IMR-90 (cell line): ENCODE results near the gene VARS2. TPM values are rescaled to one million over a fixed set of nuclear protein-coding genes. Genes with fewer than 3 reads are reported as not detected.

ENCODE experiments used
- ATAC-seq: fragments of 200-7000 bp; cut with Tn5 transposase; 2 replicates; pipeline ENCODE4 v1.9.1; 2020; ENCODE audit warnings: low read depth, mild to moderate bottlenecking, moderate library complexity
- BruUV-seq: library from RNA; stranded (reverse); fragments of 400-500 nt; replicated peaks from 2 replicates; lab custom pipeline; 2021; lab: Mats Ljungman, UMichigan
- CTCF ChIA-PET: fragments of 300-600 bp; formaldehyde crosslinking; extraction: SDS; loops from one replicate; lab custom pipeline; 2021; ENCODE audit warnings: antibody characterized with exemption; lab: Yijun Ruan, JAX
- POLR2A ChIA-PET: fragments of 300-600 bp; sonication (Branson Sonifier 250); formaldehyde crosslinking; loops from one replicate; lab custom pipeline; 2022; ENCODE audit warnings: antibody characterized with exemption; ENCODE audit not compliant: unreplicated experiment; lab: Charles Lee
- DNase-seq: peaks from one replicate; pipeline ENCODE4 v3.0.0; 2013
- H2AFZ ChIP-seq: replicated peaks from 2 replicates; pipeline ENCODE3; 2013; ENCODE audit warnings: low read length, mild to moderate bottlenecking; ENCODE audit not compliant: poor library complexity
- H2AK5ac ChIP-seq: 2 replicates; pipeline ENCODE4 v1.6.1; 2013; ENCODE audit warnings: low read depth, low read length, inconsistent platforms
- H2AK9ac ChIP-seq: replicated peaks from 2 replicates; pipeline ENCODE3; 2013; ENCODE audit warnings: mild to moderate bottlenecking, low read depth, low read length, moderate library complexity; ENCODE audit not compliant: poor library complexity
- H2BK120ac ChIP-seq: 2 replicates; pipeline ENCODE4 v1.6.1; 2013; ENCODE audit warnings: low read depth, low read length, inconsistent platforms
- H2BK15ac ChIP-seq: 3 replicates; pipeline ENCODE4 v1.6.1; 2013; ENCODE audit warnings: low read depth, low read length, inconsistent platforms
- H2BK20ac ChIP-seq: 2 replicates; pipeline ENCODE4 v1.6.1; 2013; ENCODE audit warnings: low read depth, mild to moderate bottlenecking, inconsistent platforms, low read length, moderate library complexity
- H2BK5ac ChIP-seq: 2 replicates; pipeline ENCODE4 v1.6.1; 2013; ENCODE audit warnings: mild to moderate bottlenecking, low read depth, low read length, inconsistent platforms; ENCODE audit not compliant: poor library complexity, severe bottlenecking
- H3K14ac ChIP-seq: replicated peaks from 2 replicates; pipeline ENCODE4 v1.6.1; 2013; ENCODE audit warnings: low read depth, low read length, inconsistent platforms
- H3K18ac ChIP-seq: 2 replicates; pipeline ENCODE4 v1.6.1; 2013; ENCODE audit warnings: low read depth, low read length, control low read depth
- H3K23ac ChIP-seq: 2 replicates; pipeline ENCODE4 v1.6.1; 2013; ENCODE audit warnings: low read depth, low read length, inconsistent platforms
- H3K27ac ChIP-seq: 2 replicates; pipeline ENCODE4 v1.5.1; 2013; ENCODE audit warnings: mild to moderate bottlenecking, control low read depth, low read length; ENCODE audit not compliant: insufficient read depth
- H3K27me3 ChIP-seq: 2 replicates; pipeline ENCODE4 v1.6.1; 2013; ENCODE audit warnings: low read length; ENCODE audit not compliant: control insufficient read depth, insufficient read depth
- H3K36me3 ChIP-seq: 2 replicates; pipeline ENCODE4 v1.6.1; 2013; ENCODE audit warnings: low read length, mixed read lengths; ENCODE audit not compliant: control insufficient read depth, insufficient read depth
- H3K4ac ChIP-seq: 2 replicates; pipeline ENCODE4 v1.6.1; 2013; ENCODE audit warnings: low read depth, low read length, inconsistent platforms
- H3K4me1 ChIP-seq: 2 replicates; pipeline ENCODE4 v1.6.1; 2013; ENCODE audit warnings: low read length, mixed read lengths; ENCODE audit not compliant: control insufficient read depth, insufficient read depth
- H3K4me2 ChIP-seq: 2 replicates; pipeline ENCODE4 v1.6.1; 2013; ENCODE audit warnings: low read depth, mild to moderate bottlenecking, control low read depth, low read length, moderate library complexity
- H3K4me3 ChIP-seq: 2 replicates; pipeline ENCODE4 v1.5.1; 2013; ENCODE audit warnings: low read depth, mild to moderate bottlenecking, control low read depth, low read length, moderate library complexity; ENCODE audit not compliant: insufficient read depth
- H3K56ac ChIP-seq: 2 replicates; pipeline ENCODE4 v1.6.1; 2013; ENCODE audit warnings: low read length, inconsistent platforms; ENCODE audit not compliant: insufficient read depth; ENCODE audit errors: extremely low read depth
- H3K79me1 ChIP-seq, 2 experiments: 2 replicates each; pipeline ENCODE4 v1.6.1; 2013; ENCODE audit warnings: low read length in 2 of 2, inconsistent platforms in 1 of 2, low read depth in 1 of 2
- H3K9ac ChIP-seq: 2 replicates; pipeline ENCODE4 v1.6.1; 2013; ENCODE audit warnings: low read depth, low read length, control low read depth
- H3K9me1 ChIP-seq: 2 replicates; pipeline ENCODE4 v1.6.1; 2013; ENCODE audit warnings: low read length, inconsistent platforms; ENCODE audit not compliant: insufficient read depth
- H3K9me3 ChIP-seq: 2 replicates; pipeline ENCODE4 v1.6.1; 2013; ENCODE audit warnings: low read length; ENCODE audit not compliant: control insufficient read depth, insufficient read depth
- H4K20me1 ChIP-seq: 2 replicates; pipeline ENCODE4 v1.6.1; 2013; ENCODE audit warnings: low read length, inconsistent platforms; ENCODE audit not compliant: insufficient read depth
- H4K5ac ChIP-seq: 2 replicates; pipeline ENCODE4 v1.6.1; 2013; ENCODE audit warnings: mild to moderate bottlenecking, low read depth, low read length, control low read depth
- H4K8ac ChIP-seq, 2 experiments: 2 replicates each; pipeline ENCODE4 v1.6.1; 2013; ENCODE audit warnings: low read depth in 2 of 2, low read length in 2 of 2, control low read depth in 1 of 2, inconsistent platforms in 1 of 2
- H4K91ac ChIP-seq: 2 replicates; pipeline ENCODE4 v1.6.1; 2013; ENCODE audit warnings: low read depth, low read length, inconsistent platforms; ENCODE audit not compliant: insufficient read depth
- CEBPB ChIP-seq: IDR thresholded peaks from 2 replicates; pipeline ENCODE4 v1.6.1; 2012; ENCODE audit warnings: low read depth, low read length, improper control_type of control experiment
- CTCF ChIP-seq: conservative IDR thresholded peaks from 2 replicates; pipeline ENCODE4 v1.5.1; 2012; ENCODE audit warnings: mild to moderate bottlenecking, low read depth, low read length, improper control_type of control experiment
- MAZ ChIP-seq: IDR thresholded peaks from 2 replicates; pipeline ENCODE4 v1.6.1; 2012; ENCODE audit warnings: low read depth, mild to moderate bottlenecking, low read length, improper control_type of control experiment, moderate library complexity, borderline replicate concordance
- MXI1 ChIP-seq: IDR thresholded peaks from 2 replicates; pipeline ENCODE4 v1.6.1; 2012; ENCODE audit warnings: low read depth, mild to moderate bottlenecking, low read length, moderate library complexity, borderline replicate concordance
- RCOR1 ChIP-seq: IDR thresholded peaks from 2 replicates; pipeline ENCODE4 v1.6.1; 2012; ENCODE audit warnings: mild to moderate bottlenecking, low read length, improper control_type of control experiment; ENCODE audit not compliant: insufficient replicate concordance
- RFX5 ChIP-seq: IDR thresholded peaks from 2 replicates; pipeline ENCODE4 v1.8.0; 2012; ENCODE audit warnings: low read depth, mild to moderate bottlenecking, low read length, moderate library complexity
- WGBS, 2 experiments: methylation state at CpG; one replicate each; pipeline versions ENCODE4 v1.1.5 to v1.1.7; 2013; ENCODE audit warnings: missing lambda C conversion rate in 2 of 2; ENCODE audit not compliant: insufficient read length in 1 of 2; ENCODE audit errors: extremely low coverage in 2 of 2; 5-methylcytosine and 5-hydroxymethylcytosine counted together
- dilution Hi-C: fragments of 300-500 bp; cut with HindIII; formaldehyde crosslinking; loops from one replicate; pipeline ENCODE4 v1.14.3; 2018; ENCODE audit warnings: low sequenced_read_pairs; ENCODE audit not compliant: unreplicated experiment
- in situ Hi-C: fragments of 300-500 bp; cut with MboI; formaldehyde crosslinking; loops from 3 replicates; pipeline ENCODE4 v1.14.3; 2019; ENCODE audit warnings: low sequenced_read_pairs, inconsistent platforms, mixed read lengths
- intact Hi-C: fragments of 100-400 bp; cut with micrococcal nuclease; formaldehyde crosslinking; loops from 2 replicates; pipeline ENCODE4 v1.10.0; 2022
- polyA plus RNA-seq, 3 experiments: library from polyadenylated mRNA; depleted of rRNA; stranded (reverse); fragments of >200 nt; gene quantifications; 2 replicates each; pipeline ENCODE4 v1.2.3, GENCODE V29; 2012; ENCODE audit warnings: low replicate concordance in 1 of 3
- total RNA-seq: library from RNA; depleted of rRNA; stranded (reverse); fragments of >200 nt; gene quantifications from 2 replicates; pipeline ENCODE4 v1.2.3, GENCODE V29; 2012
- TF ChIP-seq, protein P1 (sequence below): fragments of 150-350 bp; IDR thresholded peaks from 2 replicates; pipeline ENCODE4 v1.6.1; 2017; ENCODE audit warnings: mild to moderate bottlenecking, antibody characterized with exemption, low read length, low read depth

VARS2 gene
- total and polyA plus RNA-seq, 2 of the 4 experiments (the other 2 are of a cell fraction) = 7.2 to 14.0 TPM

DNA sequence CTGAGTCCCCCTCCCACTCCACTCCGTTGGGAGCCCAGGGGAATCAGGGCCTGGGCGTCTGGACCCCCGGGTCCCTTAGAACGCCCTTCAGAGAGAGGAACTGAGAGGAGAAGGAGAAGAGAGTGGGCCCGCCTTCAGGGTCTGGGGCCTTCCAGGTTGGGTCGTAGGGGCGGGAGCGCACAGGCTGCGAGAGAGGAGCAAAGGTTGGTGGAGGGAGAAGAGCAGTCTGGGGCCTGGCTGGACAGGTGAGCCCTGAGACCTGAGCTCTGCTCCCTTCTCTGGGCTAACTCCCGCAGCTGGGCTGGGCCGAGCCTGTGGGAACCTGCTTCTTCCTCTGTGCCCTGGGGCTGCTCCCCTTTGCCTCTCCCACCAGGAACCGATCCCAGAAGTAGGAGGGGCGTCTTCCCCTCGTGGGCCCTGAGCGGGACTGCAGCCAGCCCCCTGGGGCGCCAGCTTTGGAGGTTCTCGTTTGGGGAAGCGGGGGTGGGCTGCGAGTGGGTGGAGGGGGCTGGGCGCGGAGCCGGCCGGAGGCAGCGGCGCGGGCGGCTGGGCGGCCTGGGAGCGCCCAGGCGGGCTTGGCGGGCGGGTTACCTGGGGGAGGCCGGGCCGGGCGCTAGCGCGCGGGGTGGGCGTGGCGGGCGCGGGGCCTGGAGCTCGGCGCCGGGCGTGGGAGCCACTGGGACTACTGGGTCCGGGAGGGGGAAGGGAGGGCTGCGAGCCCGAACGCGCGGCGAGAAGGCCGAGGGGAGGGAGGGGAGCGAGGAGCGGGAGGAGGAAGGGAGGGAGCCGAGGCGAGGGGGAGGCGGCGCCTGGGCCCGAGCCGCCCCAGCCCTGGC, 30.1 kb upstream of the VARS2 start, which contains the start of gene DDR1:
DDR1 (plus strand) TSS at position 835 of the 836 bp plus-strand sequence. CDS start 4,211 bp downstream, outside the sequence.
- dilution Hi-C loops = no loop called here
- CTCF ChIA-PET = interaction anchor here (1.2 kb wide), 1 partner anchor 30 kb away, joined by 3 read pairs; no protein-coding TSS in a partner anchor

More for the DNA sequence above, 30.1 kb upstream of the VARS2 start, which contains the start of gene DDR1:
- H2AFZ ChIP-seq = peak within 1 kb of the TSS; percentile 82
- H3K9me1 ChIP-seq = peaks cover 15% of the 10 kb centered on the region
- H2BK5ac ChIP-seq = peak within 1 kb of the TSS; percentile 56
- peak within 1 kb of the TSS; percentile 50 to 78; a peak in 3 of 4 replicates for H4K8ac ChIP-seq
- H3K27ac ChIP-seq = peak within 1 kb of the TSS; percentile 69
- peak; percentile 72 for ATAC-seq
- intact Hi-C loops = no loop called here
- peak within 1 kb of the TSS; percentile 91 for H3K4ac ChIP-seq
- H3K14ac ChIP-seq = peak within 1 kb of the TSS; percentile 90
- H3K23ac ChIP-seq = peak within 1 kb of the TSS; percentile 86
- 0 out of 2 replicates have a peak within 1 kb of the TSS, but pooled peaks have one; percentile 21 for H3K56ac ChIP-seq
- no peak for TF ChIP-seq CEBPB
- TF ChIP-seq MAZ = peak; percentile 94
- TF ChIP-seq CTCF = no peak
- TF ChIP-seq RCOR1 = no peak
- no peak for TF ChIP-seq RFX5
- no peak for TF ChIP-seq MXI1
- TF ChIP-seq, protein P1, sequence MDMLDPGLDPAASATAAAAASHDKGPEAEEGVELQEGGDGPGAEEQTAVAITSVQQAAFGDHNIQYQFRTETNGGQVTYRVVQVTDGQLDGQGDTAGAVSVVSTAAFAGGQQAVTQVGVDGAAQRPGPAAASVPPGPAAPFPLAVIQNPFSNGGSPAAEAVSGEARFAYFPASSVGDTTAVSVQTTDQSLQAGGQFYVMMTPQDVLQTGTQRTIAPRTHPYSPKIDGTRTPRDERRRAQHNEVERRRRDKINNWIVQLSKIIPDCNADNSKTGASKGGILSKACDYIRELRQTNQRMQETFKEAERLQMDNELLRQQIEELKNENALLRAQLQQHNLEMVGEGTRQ = no peak
- DNase-seq = peak; percentile 54
- in situ Hi-C loops = no loop called here
- POLR2A ChIA-PET = interaction anchor here (0.5 to 1.5 kb wide), 2 partner anchors 29 to 44 kb away, joined by 3 read pairs; no protein-coding TSS in a partner anchor
- peak within 1 kb of the TSS; percentile 81 for H3K4me3 ChIP-seq
- peak within 1 kb of the TSS; percentile 7 for H3K18ac ChIP-seq
- peaks cover 47% of the 10 kb centered on the region for H3K4me1 ChIP-seq
- H3K36me3 ChIP-seq = peaks cover under 1% of the 10 kb centered on the region; the same call in 1 of the 2 replicates
- peaks cover 24 to 37% of the 10 kb centered on the region in 2 experiments for H3K79me1 ChIP-seq
- H4K5ac ChIP-seq = peak within 1 kb of the TSS; percentile 42
- H2BK120ac ChIP-seq = peak within 1 kb of the TSS; percentile 82; the same call in 1 of the 2 replicates
- peak within 1 kb of the TSS; percentile 86 for H2AK5ac ChIP-seq
- H2BK15ac ChIP-seq = peak within 1 kb of the TSS; percentile 53; the same call in 1 of the 3 replicates
- no peaks in the 10 kb centered on the region for H3K9me3 ChIP-seq
- H2BK20ac ChIP-seq = no peak within 1 kb of the TSS
- no peaks in the 10 kb centered on the region for H3K27me3 ChIP-seq
- H4K91ac ChIP-seq = peak within 1 kb of the TSS; percentile 66
- H3K4me2 ChIP-seq = peak within 1 kb of the TSS; percentile 96
- peak within 1 kb of the TSS; percentile 66 for H3K9ac ChIP-seq
- WGBS, 2 experiments = 0% methylated on average over 5 of the region's 62 CpGs; no CpG with 5 or more reads in 1 of the 2 experiments
- peak within 1 kb of the TSS; percentile 96 for H2AK9ac ChIP-seq
- no TSS peak for BruUV-seq
- H4K20me1 ChIP-seq = no peaks in the 10 kb centered on the region
